Body of pancreas (tissue), 4 donors: ENCODE data around the gene TMCC2. TPM values are rescaled to one million over a fixed set of nuclear protein-coding genes. Genes with fewer than 3 reads are reported as not detected.

Experiments
- ATAC-seq: fragments of 150-250 bp; one replicate; pipeline ENCODE4 v1.9.1; 2016
- DNase-seq, 4 donors: peaks; one replicate each; pipeline ENCODE4 v3.0.0-alpha.2; 2019
- H3K27ac ChIP-seq, 4 donors: fragments of 200-600 bp; sonication (generic); 1 replicate in 3 of 4; 2 replicates in 1 of 4; pipeline versions ENCODE4 v1.5.1 to v1.6.1; 2016 to 2019; ENCODE audit warnings: mild to moderate bottlenecking in 1 of 4, mixed read lengths in 1 of 4, moderate library complexity in 1 of 4
- H3K27me3 ChIP-seq, 2 donors: fragments of 200-600 bp; sonication (generic); one replicate each; pipeline ENCODE4 v1.6.0; 2016; ENCODE audit warnings: mild to moderate bottlenecking in 1 of 2
- H3K36me3 ChIP-seq, 2 donors: fragments of 200-600 bp; sonication (generic); replicated peaks in 1 of 2; 2 replicates each; pipeline ENCODE4 v1.5.1; 2016; ENCODE audit warnings: low read depth in 2 of 2; ENCODE audit not compliant: insufficient read depth in 1 of 2
- H3K4me1 ChIP-seq: fragments of 200-600 bp; sonication (generic); one replicate; pipeline ENCODE4 v1.6.0; 2016
- H3K4me3 ChIP-seq, 2 donors: fragments of 200-600 bp; sonication (generic); 1 replicate in 1 of 2; 2 replicates in 1 of 2; pipeline ENCODE4 v1.5.1; 2016 to 2019
- H3K9me3 ChIP-seq, 3 donors: fragments of 200-600 bp; sonication (generic); 1 replicate in 2 of 3; 2 replicates in 1 of 3; pipeline ENCODE4 v1.5.1; 2016
- POLR2A ChIP-seq, 3 donors: fragments of 450-650 bp; IDR thresholded peaks; one replicate each; pipeline ENCODE4 v1.6.1; 2016; ENCODE audit warnings: antibody characterized with exemption in 3 of 3, mild to moderate bottlenecking in 2 of 3
- WGBS, 2 donors: methylation state at CpG; one replicate each; pipeline ENCODE4 v1.1.5; 2017; 5-methylcytosine and 5-hydroxymethylcytosine counted together
- intact Hi-C: fragments of 100-400 bp; cut with DNase I; formaldehyde crosslinking; loops from one replicate; pipeline ENCODE4 v1.15.1; 2023
- total RNA-seq, 2 donors: library from RNA; depleted of rRNA; stranded (reverse); fragments of >200 nt; gene quantifications; one replicate each; pipeline ENCODE4 v1.1.0, GENCODE V29; 2016
- TF ChIP-seq, protein P1 (sequence below), 7 experiments: fragments of 450-650 bp in 4 of 7; fragments of 200-600 bp in 3 of 7; sonication (generic) in 3 of 7; IDR thresholded peaks; one replicate each; pipeline ENCODE4 v1.5.1; 2016 to 2019; ENCODE audit warnings: antibody characterized with exemption in 7 of 7

Gene TMCC2
- total RNA-seq, 2 donors from 2014 or later, result 1.3 to 1.6 TPM

DNA sequence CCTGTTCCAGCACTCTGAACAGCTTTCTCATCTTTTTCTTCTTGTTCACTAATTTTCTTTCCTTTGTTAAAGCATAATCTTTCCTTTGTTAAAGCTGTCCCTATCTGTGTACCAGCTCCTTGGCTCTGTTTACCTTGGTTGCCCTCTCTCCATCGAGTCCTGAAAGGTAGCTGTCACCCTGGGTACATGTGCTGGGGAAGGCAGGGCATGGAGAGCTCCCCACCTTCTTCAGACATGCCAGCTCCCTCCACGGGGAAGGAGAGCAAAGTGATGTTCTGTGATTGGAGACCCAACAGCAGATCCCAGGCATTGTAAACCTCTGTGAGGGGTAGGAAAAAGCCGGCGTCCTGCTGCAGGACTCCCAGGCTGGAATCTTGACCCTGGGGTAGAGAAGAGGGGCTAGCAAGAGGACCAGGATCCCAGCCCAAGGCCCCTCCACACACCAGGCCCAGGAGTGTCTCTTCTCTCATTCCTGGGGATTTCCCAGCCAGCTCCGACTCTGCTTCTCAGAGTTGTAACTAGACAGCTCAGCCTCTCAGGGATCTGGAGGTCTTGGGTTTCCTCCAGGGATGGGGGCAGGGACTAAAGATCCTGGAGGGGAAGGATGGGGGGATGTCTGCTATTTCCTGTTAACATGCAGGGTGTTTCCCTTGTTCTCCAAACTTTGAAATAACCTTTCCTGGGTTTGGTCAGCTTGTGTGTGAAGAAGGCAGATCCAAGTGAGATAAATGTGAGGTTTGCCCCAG, 34.4 kb downstream of the TMCC2 start:
- no peaks in the 10 kb centered on the region for H3K27me3 ChIP-seq
- H3K4me3 ChIP-seq, result no peak overlapping the region
- no peaks in the 10 kb centered on the region for H3K4me1 ChIP-seq
- DNase-seq (no peak), ATAC-seq (no peak)
- H3K9me3 ChIP-seq, result no peaks in the 10 kb centered on the region
- no peak for TF ChIP-seq POLR2A (IDR thresholded peaks at IDR 0.05)
- intact Hi-C loops, result no loop called here
- H3K27ac ChIP-seq, result no peak overlapping the region
- WGBS, 2 donors, result 48 to 60% methylated on average over 3 to 5 of the region's 5 CpGs
- no peaks in the 10 kb centered on the region for H3K36me3 ChIP-seq

DNA sequence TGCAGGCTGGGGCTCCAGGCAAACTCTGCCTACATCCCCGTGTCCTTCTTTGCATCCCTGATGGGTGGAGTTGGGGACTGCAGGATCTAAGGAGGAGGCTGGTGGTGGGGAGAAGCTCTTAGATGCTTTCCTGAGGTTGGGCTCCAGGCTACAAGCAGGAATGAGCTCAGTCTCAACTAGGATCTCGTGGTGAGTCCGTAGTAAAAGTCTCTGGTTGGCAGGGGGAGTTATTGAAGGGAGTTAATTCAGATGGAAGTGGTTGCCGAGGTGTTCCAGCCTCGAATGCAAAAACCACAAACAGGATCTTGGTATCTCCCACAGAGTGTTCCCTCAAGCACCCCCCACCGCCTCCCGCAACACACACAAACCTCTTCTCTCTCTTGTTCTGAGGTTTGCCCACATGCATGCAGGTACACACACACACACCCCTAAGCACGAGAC, 35.0 kb downstream of the TMCC2 start:
- Histone ChIP-seq H3K36me3 (no peaks in the 10 kb centered on the region), H3K27me3 (no peaks in the 10 kb centered on the region), H3K27ac (no peak overlapping the region), H3K9me3 (no peaks in the 10 kb centered on the region), H3K4me1 (no peaks in the 10 kb centered on the region), H3K4me3 (no peak overlapping the region)
- WGBS, 2 donors, result 57 to 63% methylated on average over 8 of the region's 8 CpGs
- intact Hi-C loops, result no loop called here
- DNase-seq (no peak), ATAC-seq (no peak)
- TF ChIP-seq, protein P1, sequence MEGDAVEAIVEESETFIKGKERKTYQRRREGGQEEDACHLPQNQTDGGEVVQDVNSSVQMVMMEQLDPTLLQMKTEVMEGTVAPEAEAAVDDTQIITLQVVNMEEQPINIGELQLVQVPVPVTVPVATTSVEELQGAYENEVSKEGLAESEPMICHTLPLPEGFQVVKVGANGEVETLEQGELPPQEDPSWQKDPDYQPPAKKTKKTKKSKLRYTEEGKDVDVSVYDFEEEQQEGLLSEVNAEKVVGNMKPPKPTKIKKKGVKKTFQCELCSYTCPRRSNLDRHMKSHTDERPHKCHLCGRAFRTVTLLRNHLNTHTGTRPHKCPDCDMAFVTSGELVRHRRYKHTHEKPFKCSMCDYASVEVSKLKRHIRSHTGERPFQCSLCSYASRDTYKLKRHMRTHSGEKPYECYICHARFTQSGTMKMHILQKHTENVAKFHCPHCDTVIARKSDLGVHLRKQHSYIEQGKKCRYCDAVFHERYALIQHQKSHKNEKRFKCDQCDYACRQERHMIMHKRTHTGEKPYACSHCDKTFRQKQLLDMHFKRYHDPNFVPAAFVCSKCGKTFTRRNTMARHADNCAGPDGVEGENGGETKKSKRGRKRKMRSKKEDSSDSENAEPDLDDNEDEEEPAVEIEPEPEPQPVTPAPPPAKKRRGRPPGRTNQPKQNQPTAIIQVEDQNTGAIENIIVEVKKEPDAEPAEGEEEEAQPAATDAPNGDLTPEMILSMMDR (IDR thresholded peaks at IDR 0.05), result no peak
- no peak for TF ChIP-seq POLR2A (IDR thresholded peaks at IDR 0.05)

DNA sequence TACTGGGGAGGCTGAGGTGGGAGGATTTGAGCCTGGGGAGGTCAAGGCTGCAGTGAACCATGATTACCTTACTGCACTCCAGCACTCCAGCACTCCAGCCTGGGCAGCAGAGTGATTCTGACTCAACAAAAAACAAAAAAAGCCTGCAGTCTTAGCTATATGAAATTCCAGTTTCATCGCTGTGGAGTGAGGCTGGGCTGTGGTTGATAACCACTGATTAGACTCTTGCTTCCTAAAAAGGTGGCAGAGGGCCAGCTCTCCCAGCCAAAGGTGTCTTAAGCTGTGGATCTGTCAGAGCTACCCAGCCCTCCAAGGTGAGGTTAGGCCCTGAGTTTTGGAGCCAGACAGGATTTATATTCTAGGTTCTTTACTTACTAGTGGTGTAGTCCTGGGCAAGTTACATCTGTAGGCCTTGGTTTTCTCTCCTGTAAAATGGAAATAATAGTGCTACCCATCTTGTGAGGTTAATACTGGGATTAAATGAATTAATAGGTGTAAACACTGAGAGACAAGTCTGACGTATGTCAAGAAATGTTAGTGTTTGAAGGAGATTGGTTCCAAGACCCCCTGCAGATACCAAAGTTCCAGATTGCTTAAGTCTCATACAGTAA, 35.9 kb downstream of the TMCC2 start:
- no peaks in the 10 kb centered on the region for H3K9me3 ChIP-seq

DNA sequence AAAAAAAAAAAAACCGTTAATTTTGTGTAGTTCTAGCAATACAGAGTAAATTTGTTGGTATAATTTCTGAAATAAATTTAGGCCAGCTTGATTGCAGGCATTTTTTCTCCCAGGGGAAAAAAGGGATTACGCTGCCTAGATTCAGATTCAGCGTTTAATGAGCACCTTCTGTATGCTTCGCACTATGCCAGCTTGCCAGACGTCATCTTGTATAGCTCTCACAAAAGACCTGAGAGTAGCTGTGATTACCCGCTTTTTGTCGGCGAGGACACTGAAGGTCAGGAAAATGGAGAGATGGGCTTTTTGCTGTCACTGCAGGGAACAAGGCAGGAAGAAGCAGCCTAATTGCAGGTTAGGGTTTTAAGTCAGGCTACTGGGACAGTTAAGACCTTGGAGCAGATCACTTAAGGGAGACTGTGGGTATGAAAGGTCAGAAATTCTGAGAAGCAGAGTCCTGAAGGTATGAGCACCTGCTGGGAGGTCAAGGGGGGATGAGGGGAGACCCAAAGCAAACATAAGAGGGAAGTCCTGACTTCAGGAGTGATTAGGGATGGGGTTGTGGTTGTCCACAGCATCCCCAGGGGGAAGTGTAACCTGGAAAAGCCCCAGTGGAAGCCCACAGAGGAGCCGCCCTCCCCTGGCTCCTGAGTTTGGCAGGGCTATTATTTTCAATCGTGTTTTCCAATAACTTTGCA, 39.0 kb downstream of the TMCC2 start:
- H3K9me3 ChIP-seq, result no peaks in the 10 kb centered on the region
- H3K27me3 ChIP-seq, result no peaks in the 10 kb centered on the region
- H3K36me3 ChIP-seq, result no peaks in the 10 kb centered on the region
- no peak for TF ChIP-seq POLR2A (IDR thresholded peaks at IDR 0.05)
- TF ChIP-seq, protein P1 (IDR thresholded peaks at IDR 0.05), result no peak
- 73 to 80% methylated on average over 10 of the region's 10 CpGs for whole genome bisulfite sequencing, 2 donors
- DNase-seq (no peak), ATAC-seq (no peak)
- no peak overlapping the region for H3K4me3 ChIP-seq
- peaks cover 5% of the 10 kb centered on the region for H3K4me1 ChIP-seq
- no peak overlapping the region for H3K27ac ChIP-seq
- intact Hi-C loops, result no loop called here

More for the DNA sequence above, 35.9 kb downstream of the TMCC2 start:
- WGBS, 2 donors, result 81 to 89% methylated on average over 1 to 2 of the region's 2 CpGs
- H3K36me3 ChIP-seq, result no peaks in the 10 kb centered on the region
- H3K4me3 ChIP-seq, result no peak overlapping the region
- intact Hi-C loops, result no loop called here
- H3K4me1 ChIP-seq, result no peaks in the 10 kb centered on the region
- no peak overlapping the region for H3K27ac ChIP-seq
- ATAC-seq (no peak), DNase-seq (no peak)
- TF ChIP-seq POLR2A (IDR thresholded peaks at IDR 0.05), result no peak
- TF ChIP-seq, protein P1 (IDR thresholded peaks at IDR 0.05), result no peak
- no peaks in the 10 kb centered on the region for H3K27me3 ChIP-seq

DNA sequence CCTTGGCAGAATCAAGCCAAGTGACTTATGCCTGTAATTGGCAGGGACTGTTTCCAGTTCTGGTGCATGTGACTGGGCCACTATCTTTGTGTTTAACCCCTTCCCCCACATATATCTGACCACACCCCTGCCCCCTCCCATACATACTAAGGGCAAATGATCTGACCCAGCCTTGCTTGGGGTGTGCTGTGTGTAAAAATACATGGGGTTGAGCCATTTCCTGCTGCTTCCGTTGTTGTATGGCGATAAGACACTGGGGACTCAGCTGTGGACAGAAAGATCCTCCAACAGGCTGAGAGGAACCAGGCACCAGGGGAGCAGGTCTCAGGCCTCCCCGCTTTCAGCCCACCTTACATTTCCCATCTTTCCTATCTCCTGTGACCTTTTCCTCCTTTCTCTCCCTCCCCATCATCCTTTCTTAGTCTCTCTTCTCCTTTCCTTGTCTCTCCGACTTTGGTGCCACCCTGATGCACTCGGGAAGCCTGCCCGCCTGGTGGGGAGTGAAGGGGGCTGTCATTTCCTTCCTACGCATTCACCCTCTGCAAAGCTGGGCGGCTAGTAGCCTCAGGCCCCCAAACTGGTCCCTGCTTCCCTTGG, 39.7 kb downstream of the TMCC2 start:
- Histone ChIP-seq H3K27ac (no peak overlapping the region), H3K4me1 (peaks cover 5% of the 10 kb centered on the region), H3K27me3 (no peaks in the 10 kb centered on the region), H3K4me3 (no peak overlapping the region), H3K9me3 (no peaks in the 10 kb centered on the region), H3K36me3 (no peaks in the 10 kb centered on the region)
- intact Hi-C loops, result no loop called here
- TF ChIP-seq, protein P1 (IDR thresholded peaks at IDR 0.05), result no peak
- no peak for TF ChIP-seq POLR2A (IDR thresholded peaks at IDR 0.05)
- 74 to 87% methylated on average over 8 of the region's 8 CpGs for WGBS, 2 donors
- ATAC-seq, result no peak
- DNase-seq, result no peak
